ENCODE results near the gene OTOGL.

DNA sequence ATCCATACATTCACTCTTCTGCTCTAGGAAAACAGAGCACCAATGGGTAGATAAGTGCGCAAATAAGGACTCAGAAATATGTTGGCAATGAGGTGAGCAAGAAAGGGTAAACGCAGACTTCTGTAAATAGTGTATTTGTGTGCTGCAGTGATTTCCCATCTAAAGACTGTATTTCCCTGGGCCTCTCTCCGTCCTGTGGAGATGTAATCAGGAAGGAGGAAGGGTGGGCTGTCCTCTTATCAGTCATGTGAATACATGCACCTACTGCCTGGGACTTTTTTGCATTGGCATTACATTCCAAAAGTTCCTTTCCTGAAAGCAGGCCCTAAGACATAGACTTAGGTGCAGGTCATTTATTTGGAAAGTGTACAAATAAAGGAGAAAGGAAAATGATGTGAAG lies 114.5 kb downstream of the OTOGL start:
- no peak for TF ChIP-seq POLR2AphosphoS5 (IDR thresholded peaks at IDR 0.05; ENCODE audit: low read depth, low read length)
- TF ChIP-seq, protein P1, sequence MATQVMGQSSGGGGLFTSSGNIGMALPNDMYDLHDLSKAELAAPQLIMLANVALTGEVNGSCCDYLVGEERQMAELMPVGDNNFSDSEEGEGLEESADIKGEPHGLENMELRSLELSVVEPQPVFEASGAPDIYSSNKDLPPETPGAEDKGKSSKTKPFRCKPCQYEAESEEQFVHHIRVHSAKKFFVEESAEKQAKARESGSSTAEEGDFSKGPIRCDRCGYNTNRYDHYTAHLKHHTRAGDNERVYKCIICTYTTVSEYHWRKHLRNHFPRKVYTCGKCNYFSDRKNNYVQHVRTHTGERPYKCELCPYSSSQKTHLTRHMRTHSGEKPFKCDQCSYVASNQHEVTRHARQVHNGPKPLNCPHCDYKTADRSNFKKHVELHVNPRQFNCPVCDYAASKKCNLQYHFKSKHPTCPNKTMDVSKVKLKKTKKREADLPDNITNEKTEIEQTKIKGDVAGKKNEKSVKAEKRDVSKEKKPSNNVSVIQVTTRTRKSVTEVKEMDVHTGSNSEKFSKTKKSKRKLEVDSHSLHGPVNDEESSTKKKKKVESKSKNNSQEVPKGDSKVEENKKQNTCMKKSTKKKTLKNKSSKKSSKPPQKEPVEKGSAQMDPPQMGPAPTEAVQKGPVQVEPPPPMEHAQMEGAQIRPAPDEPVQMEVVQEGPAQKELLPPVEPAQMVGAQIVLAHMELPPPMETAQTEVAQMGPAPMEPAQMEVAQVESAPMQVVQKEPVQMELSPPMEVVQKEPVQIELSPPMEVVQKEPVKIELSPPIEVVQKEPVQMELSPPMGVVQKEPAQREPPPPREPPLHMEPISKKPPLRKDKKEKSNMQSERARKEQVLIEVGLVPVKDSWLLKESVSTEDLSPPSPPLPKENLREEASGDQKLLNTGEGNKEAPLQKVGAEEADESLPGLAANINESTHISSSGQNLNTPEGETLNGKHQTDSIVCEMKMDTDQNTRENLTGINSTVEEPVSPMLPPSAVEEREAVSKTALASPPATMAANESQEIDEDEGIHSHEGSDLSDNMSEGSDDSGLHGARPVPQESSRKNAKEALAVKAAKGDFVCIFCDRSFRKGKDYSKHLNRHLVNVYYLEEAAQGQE (IDR thresholded peaks at IDR 0.05; ENCODE audit: insufficient read depth in 1 of 2, low read depth in 2 of 2, low read length in 2 of 2): no peak
